WTC11 (cell line): Measurements from ENCODE around the gene COPA. TPM values are rescaled to one million over a fixed set of nuclear protein-coding genes. Genes with fewer than 3 reads are reported as not detected.

ENCODE experiments used
- ATAC-seq: fragments of 200-7000 bp; cut with Tn5 transposase; 2 replicates; pipeline ENCODE4 v1.10.0; 2021; ENCODE audit warnings: mild to moderate bottlenecking, moderate library complexity
- CTCF ChIA-PET: fragments of 300-600 bp; sonication (Branson Sonifier 250); formaldehyde crosslinking; loops from one replicate; lab custom pipeline; 2021; ENCODE audit warnings: antibody characterized with exemption; lab: Charles Lee
- POLR2A ChIA-PET: fragments of 350-600 bp; sonication (Branson Sonifier 250); formaldehyde crosslinking; loops from one replicate; lab custom pipeline; 2021; ENCODE audit warnings: antibody characterized with exemption; lab: Charles Lee
- DNase-seq: peaks from one replicate; pipeline ENCODE4 v3.0.0; 2021; ENCODE audit warnings: low spot score
- H3K27ac Mint-ChIP-seq: 2 replicates; pipeline ENCODE4 v1.8.0; 2021; ENCODE audit warnings: mixed read lengths
- H3K27me3 Mint-ChIP-seq: 2 replicates; pipeline ENCODE4 v1.8.0; 2021; ENCODE audit warnings: low read depth, mild to moderate bottlenecking, moderate library complexity, mixed read lengths
- H3K36me3 Mint-ChIP-seq: 2 replicates; pipeline ENCODE4 v1.8.0; 2021; ENCODE audit warnings: mixed read lengths
- H3K4me1 Mint-ChIP-seq: 2 replicates; pipeline ENCODE4 v1.8.0; 2022; ENCODE audit warnings: mixed read lengths
- H3K4me3 Mint-ChIP-seq: 2 replicates; pipeline ENCODE4 v1.8.0; 2021; ENCODE audit warnings: mild to moderate bottlenecking, moderate library complexity, mixed read lengths
- H3K9me3 Mint-ChIP-seq: 2 replicates; pipeline ENCODE4 v1.8.0; 2021; ENCODE audit warnings: mixed read lengths
- CBFB ChIP-seq: sonication (generic); formaldehyde crosslinking; IDR thresholded peaks from 2 replicates; pipeline ENCODE4 v1.8.1; 2022; ENCODE audit warnings: mild to moderate bottlenecking, low read depth, missing genetic modification reagents
- CREB1 ChIP-seq: sonication (generic); formaldehyde crosslinking; IDR thresholded peaks from 2 replicates; pipeline ENCODE4 v1.8.0; 2023; ENCODE audit warnings: mild to moderate bottlenecking, missing genetic modification reagents
- CREM ChIP-seq: sonication (generic); formaldehyde crosslinking; IDR thresholded peaks from 2 replicates; pipeline ENCODE4 v1.8.1; 2022; ENCODE audit warnings: mild to moderate bottlenecking, missing genetic modification reagents, moderate library complexity
- EMX1 ChIP-seq: fragments of 250-450 bp; sonication (Bioruptor Pico); IDR thresholded peaks from 2 replicates; pipeline ENCODE4 v1.8.0; 2021; ENCODE audit warnings: mild to moderate bottlenecking
- ESRRA ChIP-seq: sonication (generic); formaldehyde crosslinking; IDR thresholded peaks from 2 replicates; pipeline ENCODE4 v1.8.1; 2022; ENCODE audit warnings: mild to moderate bottlenecking, missing genetic modification reagents, borderline replicate concordance
- FOXP1 ChIP-seq: sonication (generic); formaldehyde crosslinking; IDR thresholded peaks from 2 replicates; pipeline ENCODE4 v1.8.0; 2022; ENCODE audit warnings: missing genetic modification reagents, mild to moderate bottlenecking, moderate library complexity, borderline replicate concordance
- GABPB1 ChIP-seq: sonication (generic); formaldehyde crosslinking; IDR thresholded peaks from 2 replicates; pipeline ENCODE4 v1.8.1; 2023; ENCODE audit warnings: mild to moderate bottlenecking, missing genetic modification reagents
- GTF2I ChIP-seq: fragments of 250-450 bp; sonication (Bioruptor Pico); conservative IDR thresholded peaks from 2 replicates; pipeline ENCODE4 v1.4.0; 2021; ENCODE audit warnings: mild to moderate bottlenecking
- IRF2 ChIP-seq: sonication (generic); formaldehyde crosslinking; IDR thresholded peaks from 2 replicates; pipeline ENCODE4 v1.8.0; 2022; ENCODE audit warnings: low read depth, missing genetic modification reagents, borderline replicate concordance
- MXD4 ChIP-seq: fragments of 250-450 bp; sonication (Bioruptor Pico); IDR thresholded peaks from 2 replicates; pipeline ENCODE4 v1.8.0; 2021; ENCODE audit warnings: mild to moderate bottlenecking, moderate library complexity, borderline replicate concordance
- NFE2L1 ChIP-seq: sonication (generic); formaldehyde crosslinking; IDR thresholded peaks from 2 replicates; pipeline ENCODE4 v1.8.1; 2023; ENCODE audit warnings: missing genetic modification reagents
- NR1H2 ChIP-seq: sonication (generic); formaldehyde crosslinking; IDR thresholded peaks from 2 replicates; pipeline ENCODE4 v1.9.0; 2021; ENCODE audit warnings: mild to moderate bottlenecking, moderate library complexity, missing genetic modification reagents
- NR3C1 ChIP-seq: sonication (generic); formaldehyde crosslinking; conservative IDR thresholded peaks from 2 replicates; pipeline ENCODE4 v1.8.1; 2023; ENCODE audit warnings: low read depth, mild to moderate bottlenecking, missing genetic modification reagents
- OVOL2 ChIP-seq: fragments of 250-450 bp; sonication (Bioruptor Pico); IDR thresholded peaks from 2 replicates; pipeline ENCODE4 v1.9.0; 2021; ENCODE audit warnings: mild to moderate bottlenecking, borderline replicate concordance
- TCF7 ChIP-seq: sonication (generic); formaldehyde crosslinking; IDR thresholded peaks from 2 replicates; pipeline ENCODE4 v1.8.0; 2022; ENCODE audit warnings: mild to moderate bottlenecking, low read depth, missing genetic modification reagents, moderate library complexity
- TEAD4 ChIP-seq: sonication (generic); formaldehyde crosslinking; IDR thresholded peaks from 2 replicates; pipeline ENCODE4 v1.8.0; 2022; ENCODE audit warnings: mild to moderate bottlenecking, missing genetic modification reagents
- ZBTB21 ChIP-seq: sonication (generic); formaldehyde crosslinking; IDR thresholded peaks from 2 replicates; pipeline ENCODE4 v1.8.1; 2023; ENCODE audit warnings: mild to moderate bottlenecking, missing genetic modification reagents, borderline replicate concordance
- ZNF263 ChIP-seq: sonication (generic); formaldehyde crosslinking; IDR thresholded peaks from 2 replicates; pipeline ENCODE4 v1.8.1; 2022; ENCODE audit warnings: low read depth, mild to moderate bottlenecking, moderate library complexity, missing genetic modification reagents
- ZNF317 ChIP-seq: sonication (generic); formaldehyde crosslinking; IDR thresholded peaks from 2 replicates; pipeline ENCODE4 v1.8.1; 2023; ENCODE audit warnings: low read depth, mild to moderate bottlenecking, moderate library complexity, missing genetic modification reagents, borderline replicate concordance
- ZNF423 ChIP-seq: fragments of 250-450 bp; sonication (Bioruptor Pico); IDR thresholded peaks from 2 replicates; pipeline ENCODE4 v2.1.2; 2022; ENCODE audit warnings: mild to moderate bottlenecking, moderate library complexity
- total RNA-seq: library from RNA; stranded (reverse); gene quantifications from 3 replicates; pipeline ENCODE4 v1.2.3, GENCODE V29; 2021
- TF ChIP-seq, protein P1 (sequence below): sonication (generic); formaldehyde crosslinking; IDR thresholded peaks from 2 replicates; pipeline ENCODE4 v1.8.0; 2022; ENCODE audit warnings: mild to moderate bottlenecking, missing genetic modification reagents
- TF ChIP-seq, protein P2 (sequence below): sonication (generic); formaldehyde crosslinking; IDR thresholded peaks from 2 replicates; pipeline ENCODE4 v1.8.0; 2022; ENCODE audit warnings: mild to moderate bottlenecking, missing genetic modification reagents
- TF ChIP-seq, protein P3 (sequence below): sonication (generic); formaldehyde crosslinking; conservative IDR thresholded peaks from 2 replicates; pipeline ENCODE4 v1.8.1; 2023; ENCODE audit warnings: mild to moderate bottlenecking, low read depth, missing genetic modification reagents, moderate library complexity
- TF ChIP-seq, protein P4 (sequence below): sonication (generic); formaldehyde crosslinking; conservative IDR thresholded peaks from 2 replicates; pipeline ENCODE4 v1.8.1; 2022; ENCODE audit warnings: mild to moderate bottlenecking, missing genetic modification reagents
- TF ChIP-seq, protein P5 (sequence below): fragments of 250-450 bp; sonication (Bioruptor Pico); IDR thresholded peaks from 2 replicates; pipeline ENCODE4 v1.9.0; 2021; ENCODE audit warnings: mild to moderate bottlenecking

COPA gene
- total RNA-seq, 1 experiment from 2014 or later: 126 TPM

DNA sequence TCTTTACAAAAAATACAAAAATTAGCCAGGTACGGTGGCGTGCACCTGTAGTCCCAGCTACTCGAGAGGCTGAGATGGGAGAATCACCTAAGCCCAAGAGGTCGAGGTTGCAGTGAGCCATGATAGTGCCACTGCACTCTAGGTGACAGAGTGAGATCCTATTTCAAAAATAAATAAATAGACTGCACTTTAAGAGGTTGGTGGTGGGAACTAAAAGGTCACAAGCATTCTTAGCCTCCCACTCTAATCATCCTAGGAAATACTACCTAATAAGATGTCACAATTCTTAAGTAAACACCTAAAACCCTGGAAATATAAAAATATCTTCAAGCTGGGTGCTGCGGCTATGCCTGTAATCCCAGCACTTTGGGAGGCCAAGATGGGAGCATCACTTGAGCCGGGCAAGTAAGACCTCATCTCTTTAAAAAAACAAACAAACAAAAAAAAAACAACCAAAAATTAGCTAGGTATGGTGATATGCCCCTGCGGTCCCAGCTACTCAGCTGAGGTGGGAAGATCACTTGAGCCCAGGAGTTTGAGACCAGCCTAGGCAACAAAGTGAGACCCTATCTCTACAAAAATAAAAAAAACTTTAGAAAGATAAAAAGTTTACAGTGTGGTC, 84.8 kb downstream of the COPA start (continued):
- TF ChIP-seq NFE2L1 (no peak), NR1H2 (CRISPR knock-in tag) (no peak)

DNA sequence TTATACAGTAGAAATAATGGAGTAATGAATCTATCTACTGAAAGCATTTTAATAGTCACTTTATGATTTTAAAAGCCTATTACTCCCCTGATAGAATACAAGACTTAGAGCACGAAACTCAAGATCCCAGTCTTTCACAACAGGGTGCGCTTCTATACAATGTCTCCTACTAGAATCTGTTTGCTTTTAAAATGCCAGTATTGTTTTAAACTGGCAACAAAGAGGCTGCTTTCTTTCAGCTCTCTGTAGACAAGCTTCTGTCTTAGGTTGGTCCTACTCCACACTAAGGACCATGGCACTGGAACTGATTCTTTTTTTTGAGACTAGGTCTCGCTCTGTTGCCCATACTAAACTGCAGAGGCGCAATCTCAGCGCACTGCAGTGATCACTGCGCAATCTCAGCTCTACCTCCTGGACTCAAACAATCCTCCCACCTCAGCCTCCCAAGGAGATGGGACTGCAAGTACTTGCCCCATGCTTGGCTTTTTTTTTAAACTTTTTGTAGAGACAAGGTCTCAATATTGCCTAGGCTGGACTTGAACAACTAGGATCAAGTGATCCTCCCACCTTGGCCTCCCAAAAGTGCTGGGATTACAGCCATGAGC, 85.5 kb downstream of the COPA start:
- Mint-ChIP-seq H3K27ac (peak overlapping the region; percentile 43; the same call in 1 of the 2 replicates), H3K27me3 (no peaks in the 10 kb centered on the region), H3K9me3 (no peaks in the 10 kb centered on the region), H3K36me3 (peaks cover 10% of the 10 kb centered on the region), H3K4me1 (peaks cover 30% of the 10 kb centered on the region), H3K4me3 (no peak overlapping the region)
- no peak for ATAC-seq
- TF ChIP-seq ZNF423 (no peak), GABPB1 (CRISPR knock-in tag) (no peak), ESRRA (CRISPR knock-in tag) (no peak), NFE2L1 (no peak), MXD4 (CRISPR knock-in tag) (no peak), TEAD4 (CRISPR knock-in tag) (no peak), TCF7 (CRISPR knock-in tag) (no peak), ZNF263 (CRISPR knock-in tag) (no peak), IRF2 (CRISPR knock-in tag) (no peak), ZNF317 (CRISPR knock-in tag) (no peak), GTF2I (CRISPR knock-in tag) (no peak), NR3C1 (CRISPR knock-in tag) (no peak)
- TF ChIP-seq, protein P1, sequence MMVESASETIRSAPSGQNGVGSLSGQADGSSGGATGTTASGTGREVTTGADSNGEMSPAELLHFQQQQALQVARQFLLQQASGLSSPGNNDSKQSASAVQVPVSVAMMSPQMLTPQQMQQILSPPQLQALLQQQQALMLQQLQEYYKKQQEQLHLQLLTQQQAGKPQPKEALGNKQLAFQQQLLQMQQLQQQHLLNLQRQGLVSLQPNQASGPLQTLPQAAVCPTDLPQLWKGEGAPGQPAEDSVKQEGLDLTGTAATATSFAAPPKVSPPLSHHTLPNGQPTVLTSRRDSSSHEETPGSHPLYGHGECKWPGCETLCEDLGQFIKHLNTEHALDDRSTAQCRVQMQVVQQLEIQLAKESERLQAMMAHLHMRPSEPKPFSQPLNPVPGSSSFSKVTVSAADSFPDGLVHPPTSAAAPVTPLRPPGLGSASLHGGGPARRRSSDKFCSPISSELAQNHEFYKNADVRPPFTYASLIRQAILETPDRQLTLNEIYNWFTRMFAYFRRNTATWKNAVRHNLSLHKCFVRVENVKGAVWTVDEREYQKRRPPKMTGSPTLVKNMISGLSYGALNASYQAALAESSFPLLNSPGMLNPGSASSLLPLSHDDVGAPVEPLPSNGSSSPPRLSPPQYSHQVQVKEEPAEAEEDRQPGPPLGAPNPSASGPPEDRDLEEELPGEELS (CRISPR knock-in tag): no peak
- TF ChIP-seq, protein P2, sequence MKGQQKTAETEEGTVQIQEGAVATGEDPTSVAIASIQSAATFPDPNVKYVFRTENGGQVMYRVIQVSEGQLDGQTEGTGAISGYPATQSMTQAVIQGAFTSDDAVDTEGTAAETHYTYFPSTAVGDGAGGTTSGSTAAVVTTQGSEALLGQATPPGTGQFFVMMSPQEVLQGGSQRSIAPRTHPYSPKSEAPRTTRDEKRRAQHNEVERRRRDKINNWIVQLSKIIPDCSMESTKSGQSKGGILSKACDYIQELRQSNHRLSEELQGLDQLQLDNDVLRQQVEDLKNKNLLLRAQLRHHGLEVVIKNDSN: no peak
- ChIA-PET POLR2A (no interaction called here), CTCF (interaction anchor here (0.6 to 1.1 kb wide), 6 partner anchors 34 to 212 kb away, joined by 3 to 5 read pairs (median 3); no protein-coding TSS in a partner anchor)
- no peak for DNase-seq

DNA sequence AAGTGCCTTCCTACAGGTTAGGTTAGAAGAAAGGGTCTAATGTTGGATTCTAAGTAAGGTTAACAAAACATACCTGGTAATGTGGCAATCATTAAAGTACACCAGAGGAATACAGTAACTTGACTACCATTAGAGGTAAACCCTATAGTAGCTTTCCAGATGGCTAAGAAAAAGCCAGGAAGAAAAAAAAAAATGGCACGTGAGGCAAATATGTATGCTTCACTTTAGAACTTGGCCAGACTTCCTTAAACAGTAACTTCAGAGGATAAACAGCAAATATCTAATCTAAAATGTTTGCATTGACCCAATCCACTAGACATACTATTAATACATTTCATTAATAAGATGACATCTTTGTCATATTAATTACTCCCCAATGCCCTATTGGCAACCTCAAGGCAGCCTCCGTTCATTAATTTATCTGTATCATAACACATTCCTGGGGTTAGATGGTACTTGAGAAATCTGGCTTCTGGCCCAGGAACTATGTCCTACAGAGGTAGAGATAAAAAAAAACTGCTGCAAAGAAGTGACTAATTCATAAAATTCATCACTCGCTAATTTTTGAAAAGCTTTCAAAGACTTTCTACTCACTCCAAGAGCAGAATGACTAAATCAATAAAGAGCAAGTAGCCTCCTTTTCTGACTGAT, 86.5 kb downstream of the COPA start:
- POLR2A ChIA-PET: no interaction called here
- Mint-ChIP-seq H3K27me3 (no peaks in the 10 kb centered on the region), H3K4me1 (peaks cover 35% of the 10 kb centered on the region), H3K9me3 (no peaks in the 10 kb centered on the region), H3K27ac (no peak overlapping the region), H3K36me3 (peaks cover 12% of the 10 kb centered on the region), H3K4me3 (no peak overlapping the region)
- DNase-seq (no peak), ATAC-seq (no peak)
- TF ChIP-seq, protein P3, sequence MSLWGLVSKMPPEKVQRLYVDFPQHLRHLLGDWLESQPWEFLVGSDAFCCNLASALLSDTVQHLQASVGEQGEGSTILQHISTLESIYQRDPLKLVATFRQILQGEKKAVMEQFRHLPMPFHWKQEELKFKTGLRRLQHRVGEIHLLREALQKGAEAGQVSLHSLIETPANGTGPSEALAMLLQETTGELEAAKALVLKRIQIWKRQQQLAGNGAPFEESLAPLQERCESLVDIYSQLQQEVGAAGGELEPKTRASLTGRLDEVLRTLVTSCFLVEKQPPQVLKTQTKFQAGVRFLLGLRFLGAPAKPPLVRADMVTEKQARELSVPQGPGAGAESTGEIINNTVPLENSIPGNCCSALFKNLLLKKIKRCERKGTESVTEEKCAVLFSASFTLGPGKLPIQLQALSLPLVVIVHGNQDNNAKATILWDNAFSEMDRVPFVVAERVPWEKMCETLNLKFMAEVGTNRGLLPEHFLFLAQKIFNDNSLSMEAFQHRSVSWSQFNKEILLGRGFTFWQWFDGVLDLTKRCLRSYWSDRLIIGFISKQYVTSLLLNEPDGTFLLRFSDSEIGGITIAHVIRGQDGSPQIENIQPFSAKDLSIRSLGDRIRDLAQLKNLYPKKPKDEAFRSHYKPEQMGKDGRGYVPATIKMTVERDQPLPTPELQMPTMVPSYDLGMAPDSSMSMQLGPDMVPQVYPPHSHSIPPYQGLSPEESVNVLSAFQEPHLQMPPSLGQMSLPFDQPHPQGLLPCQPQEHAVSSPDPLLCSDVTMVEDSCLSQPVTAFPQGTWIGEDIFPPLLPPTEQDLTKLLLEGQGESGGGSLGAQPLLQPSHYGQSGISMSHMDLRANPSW (CRISPR knock-in tag): no peak
- TF ChIP-seq CREM (CRISPR knock-in tag): no peak
- TF ChIP-seq, protein P4, sequence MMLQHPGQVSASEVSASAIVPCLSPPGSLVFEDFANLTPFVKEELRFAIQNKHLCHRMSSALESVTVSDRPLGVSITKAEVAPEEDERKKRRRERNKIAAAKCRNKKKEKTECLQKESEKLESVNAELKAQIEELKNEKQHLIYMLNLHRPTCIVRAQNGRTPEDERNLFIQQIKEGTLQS (CRISPR knock-in tag): no peak
- TF ChIP-seq ZBTB21: no peak
- TF ChIP-seq FOXP1 (CRISPR knock-in tag): no peak
- TF ChIP-seq OVOL2 (CRISPR knock-in tag): no peak
- TF ChIP-seq EMX1 (CRISPR knock-in tag): no peak
- TF ChIP-seq CBFB (CRISPR knock-in tag): no peak
- TF ChIP-seq, protein P5, sequence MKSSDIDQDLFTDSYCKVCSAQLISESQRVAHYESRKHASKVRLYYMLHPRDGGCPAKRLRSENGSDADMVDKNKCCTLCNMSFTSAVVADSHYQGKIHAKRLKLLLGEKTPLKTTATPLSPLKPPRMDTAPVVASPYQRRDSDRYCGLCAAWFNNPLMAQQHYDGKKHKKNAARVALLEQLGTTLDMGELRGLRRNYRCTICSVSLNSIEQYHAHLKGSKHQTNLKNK (CRISPR knock-in tag): no peak
- no peak for TF ChIP-seq ZNF423
- TF ChIP-seq CREB1 (CRISPR knock-in tag): no peak
- CTCF ChIA-PET: interaction anchor here (0.5 to 1.0 kb wide), 2 partner anchors 35 to 138 kb away, joined by 3 to 5 read pairs; no protein-coding TSS in a partner anchor
